Left ventricle myocardium inferior (tissue), 1 donor: ENCODE measurements around the gene DENND1C. TPM values are rescaled to one million over a fixed set of nuclear protein-coding genes. Genes with fewer than 3 reads are reported as not detected.

Source experiments
- DNase-seq: peaks from one replicate; pipeline ENCODE4 v3.0.0-alpha.2; 2020
- H3K27ac ChIP-seq: fragments of 200-600 bp; replicated peaks from 2 replicates; pipeline ENCODE4 v1.8.0; 2021
- H3K27me3 ChIP-seq: fragments of 200-600 bp; 2 replicates; pipeline ENCODE4 v1.8.0; 2021; ENCODE audit warnings: low read depth
- H3K36me3 ChIP-seq: fragments of 200-600 bp; 2 replicates; pipeline ENCODE4 v1.8.0; 2021
- H3K4me1 ChIP-seq: fragments of 200-600 bp; 2 replicates; pipeline ENCODE4 v1.8.0; 2021
- H3K4me3 ChIP-seq: fragments of 200-600 bp; 2 replicates; pipeline ENCODE4 v1.8.0; 2021; ENCODE audit warnings: mild to moderate bottlenecking, moderate library complexity
- H3K9me3 ChIP-seq: fragments of 200-600 bp; replicated peaks from 2 replicates; pipeline ENCODE4 v1.8.0; 2021
- CTCF ChIP-seq: fragments of 200-600 bp; IDR thresholded peaks from 2 replicates; pipeline ENCODE4 v1.8.0; 2021; ENCODE audit warnings: antibody characterized with exemption, mild to moderate bottlenecking, borderline replicate concordance
- intact Hi-C: fragments of 100-400 bp; cut with micrococcal nuclease; formaldehyde crosslinking; loops from one replicate; pipeline ENCODE4 v1.11.0; 2022
- total RNA-seq: library from RNA; stranded (reverse); fragmentation: NEBNext Ultra II Directional; extraction: Animal tissue kit (Norgen Biotek cat#: 25700); gene quantifications from one replicate; pipeline ENCODE4 v1.2.1, GENCODE V29; 2021
- donor health status: DM: no; HTN: yes; CAD: no; lungs with severe emphysema.

DENND1C gene
- total RNA-seq, 1 donor from 2014 or later = 1.2 TPM

GRCh38 chr19:6528544-6529121, 47.0 kb upstream of the DENND1C start:
- Histone ChIP-seq H3K27ac (peak overlapping the region; percentile 39), H3K27me3 (peaks cover 12% of the 10 kb centered on the region), H3K4me1 (peaks cover 55% of the 10 kb centered on the region), H3K9me3 (no peaks in the 10 kb centered on the region), H3K36me3 (no peaks in the 10 kb centered on the region), H3K4me3 (no peak overlapping the region)
- TF ChIP-seq CTCF = no peak
- peak; percentile 74 for DNase-seq
- intact Hi-C loops = no loop called here

DNA sequence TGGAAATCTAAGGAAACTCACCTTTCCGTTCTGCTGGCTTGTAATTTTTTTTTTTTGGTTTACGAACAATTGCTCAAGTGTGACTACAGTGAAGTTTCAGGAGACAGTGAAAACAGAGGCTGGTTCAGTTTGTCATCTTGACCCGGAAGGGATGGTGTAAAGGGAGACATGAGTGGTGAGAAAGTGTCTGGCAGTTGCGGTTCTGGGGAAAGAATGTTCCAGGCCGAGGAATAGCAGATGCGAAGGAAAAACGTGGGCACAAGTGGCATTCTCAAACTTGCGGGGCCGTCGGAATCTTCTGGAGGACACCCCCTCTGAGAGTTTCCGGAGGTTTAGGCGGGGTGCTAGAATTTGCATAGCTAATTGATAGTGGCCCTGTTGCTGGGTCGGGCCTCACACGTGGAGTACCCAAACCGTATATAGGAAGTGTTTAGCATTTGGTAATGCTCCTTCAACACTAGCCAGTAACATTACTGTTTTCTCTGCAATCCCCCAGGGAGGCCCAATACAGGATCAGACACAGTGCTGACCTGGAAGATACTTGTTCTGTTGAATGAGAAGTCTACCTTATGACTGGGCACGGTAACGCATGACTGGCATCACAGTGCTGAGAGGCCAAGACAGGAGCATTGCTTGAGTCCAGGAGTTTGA, 46.4 kb upstream of the DENND1C start:
- H3K4me1 ChIP-seq = peaks cover 56% of the 10 kb centered on the region
- peak overlapping the region; percentile 39 for H3K27ac ChIP-seq
- no peaks in the 10 kb centered on the region for H3K36me3 ChIP-seq
- H3K27me3 ChIP-seq = peaks cover 15% of the 10 kb centered on the region
- DNase-seq = no peak
- H3K9me3 ChIP-seq = no peaks in the 10 kb centered on the region
- H3K4me3 ChIP-seq = no peak overlapping the region
- intact Hi-C loops = no loop called here
- no peak for TF ChIP-seq CTCF

DNA sequence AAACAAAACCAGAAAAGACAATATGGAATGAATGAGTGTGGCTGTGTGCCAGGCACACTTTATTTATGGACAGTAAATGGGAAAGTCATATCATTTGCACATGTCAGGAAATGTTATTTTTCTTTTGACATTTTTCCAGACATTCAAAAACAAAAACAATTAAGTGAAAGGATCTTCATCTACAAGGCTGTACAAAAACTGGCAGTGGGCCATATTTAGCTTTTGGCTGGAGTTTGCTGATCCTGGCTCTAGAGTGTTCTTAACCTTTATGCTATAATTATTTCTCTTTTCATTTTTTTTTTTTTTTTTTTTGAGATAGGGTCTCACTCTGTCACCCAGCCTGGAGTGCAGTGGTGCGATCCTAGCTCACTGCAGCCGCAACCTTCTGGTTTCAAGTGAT, 42.7 kb upstream of the DENND1C start:
- intact Hi-C loops = no loop called here
- H3K4me3 ChIP-seq = no peak overlapping the region
- peaks cover 14% of the 10 kb centered on the region for H3K27me3 ChIP-seq
- no peaks in the 10 kb centered on the region for H3K36me3 ChIP-seq
- H3K27ac ChIP-seq = no peak overlapping the region
- H3K9me3 ChIP-seq = no peaks in the 10 kb centered on the region
- peaks cover 30% of the 10 kb centered on the region for H3K4me1 ChIP-seq
- no peak for TF ChIP-seq CTCF
- DNase-seq = no peak

DNA sequence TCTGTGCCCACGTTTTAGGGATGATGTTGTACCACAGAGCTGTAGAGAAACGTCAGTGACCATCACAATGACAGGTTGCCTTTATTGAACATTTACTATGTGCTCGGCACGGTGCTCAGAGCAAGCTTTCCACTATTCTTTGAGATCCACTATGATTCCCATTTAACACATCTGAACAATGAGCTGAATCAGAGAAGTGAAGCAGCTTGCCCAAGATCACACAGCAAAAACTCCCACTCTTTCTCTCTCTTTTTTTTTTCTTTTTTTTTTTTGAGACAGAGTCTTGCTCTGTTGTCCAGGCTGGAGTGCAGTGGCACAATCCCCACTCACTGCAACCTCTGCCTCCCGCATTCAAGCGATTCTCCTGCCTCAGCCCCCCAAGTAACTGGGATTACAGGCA, 41.1 kb upstream of the DENND1C start:
- intact Hi-C loops = no loop called here
- H3K4me3 ChIP-seq = no peak overlapping the region
- no peak for DNase-seq
- peaks cover 28% of the 10 kb centered on the region for H3K4me1 ChIP-seq
- H3K36me3 ChIP-seq = no peaks in the 10 kb centered on the region
- no peaks in the 10 kb centered on the region for H3K9me3 ChIP-seq
- peaks cover 14% of the 10 kb centered on the region for H3K27me3 ChIP-seq
- TF ChIP-seq CTCF = no peak
- no peak overlapping the region for H3K27ac ChIP-seq

DNA sequence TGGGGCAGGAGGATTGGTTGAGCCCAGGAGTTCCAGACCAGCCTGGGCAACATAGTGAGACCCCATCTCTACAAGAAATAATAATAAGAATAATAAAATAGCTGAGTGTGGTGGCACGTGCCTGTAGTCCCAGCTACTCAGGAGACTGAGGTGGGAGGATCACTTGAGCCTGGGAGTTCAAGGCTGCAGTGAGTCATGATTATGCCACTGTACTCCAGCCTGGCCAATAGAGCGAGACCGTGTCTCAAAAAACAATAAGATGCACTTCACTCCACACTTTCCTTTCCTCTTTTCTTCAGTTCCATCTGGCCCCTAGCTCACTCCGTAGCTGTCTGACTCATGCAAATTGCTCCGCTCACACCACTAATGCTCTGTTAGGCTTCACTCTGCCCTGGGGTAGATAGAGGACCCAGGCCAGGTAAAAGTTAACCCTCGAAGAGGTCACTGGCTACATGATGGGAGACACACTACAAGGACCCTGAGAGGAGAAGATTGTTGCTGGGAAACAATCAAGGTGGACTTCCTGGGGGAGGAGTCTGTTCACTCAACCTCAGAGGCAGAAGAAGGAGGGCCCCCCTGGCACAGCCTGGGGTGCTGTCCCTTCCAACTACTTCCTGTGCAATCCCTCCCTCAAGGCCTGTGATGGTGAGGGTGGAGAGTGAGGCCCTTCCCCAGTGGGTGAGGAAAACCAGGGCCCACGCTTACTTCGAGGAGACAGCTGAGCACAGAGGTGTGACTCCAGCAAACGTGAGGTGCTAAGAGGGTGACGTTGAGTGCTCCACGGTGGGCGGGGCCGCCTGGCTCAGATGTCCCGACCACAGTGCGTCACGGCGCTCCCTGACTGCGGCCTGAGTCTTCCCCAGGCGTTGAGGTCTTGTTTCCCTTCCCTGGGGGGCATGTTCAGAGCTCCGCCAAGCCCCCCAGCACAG, 40.4 kb upstream of the DENND1C start:
- intact Hi-C loops = no loop called here
- Histone ChIP-seq H3K9me3 (no peaks in the 10 kb centered on the region), H3K27ac (no peak overlapping the region), H3K36me3 (no peaks in the 10 kb centered on the region), H3K27me3 (peaks cover 14% of the 10 kb centered on the region), H3K4me1 (peaks cover 34% of the 10 kb centered on the region), H3K4me3 (no peak overlapping the region)
- TF ChIP-seq CTCF = no peak
- no peak for DNase-seq
